Raji (cell line): ENCODE measurements around the gene GNG11.

ENCODE experiments used
- POLR2A ChIP-seq: IDR thresholded peaks from 2 replicates; pipeline ENCODE4 v1.6.1; 2011; ENCODE audit warnings: low read depth, low read length, control low read depth; ENCODE audit not compliant: insufficient read depth

The GNG11 gene

GRCh38 chr7:93921607-93922566 is at the start of gene GNG11:
Gene GNG11, plus strand, starts transcription at chr7:93921735. Its CDS starts 403 bp downstream, at chr7:93922138.
- no peak for TF ChIP-seq POLR2A

- TF ChIP-seq POLR2A = no peak
Measured at GRCh38 chr7:93873998-93874574, 47.4 kb upstream of the GNG11 start.

GRCh38 chr7:93877742-93878141 is 43.8 kb upstream of the GNG11 start:
- no peak for TF ChIP-seq POLR2A

- TF ChIP-seq POLR2A = no peak
Measured at GRCh38 chr7:93879356-93879755, 42.2 kb upstream of the GNG11 start.

- no peak for TF ChIP-seq POLR2A
Measured at GRCh38 chr7:93882468-93882867, 39.1 kb upstream of the GNG11 start.

GRCh38 chr7:93883078-93883916 is 38.2 kb upstream of the GNG11 start:
- TF ChIP-seq POLR2A = no peak

GRCh38 chr7:93883917-93884345 is 37.6 kb upstream of the GNG11 start:
- TF ChIP-seq POLR2A = no peak

- TF ChIP-seq POLR2A = no peak
Measured at GRCh38 chr7:93884541-93884940, 37.0 kb upstream of the GNG11 start.

- no peak for TF ChIP-seq POLR2A
Measured at GRCh38 chr7:93889261-93889660, 32.3 kb upstream of the GNG11 start.

- TF ChIP-seq POLR2A = no peak
Measured at GRCh38 chr7:93890041-93890463, 31.5 kb upstream of the GNG11 start.

- no peak for TF ChIP-seq POLR2A
Measured at GRCh38 chr7:93890464-93891068, 31.0 kb upstream of the GNG11 start, which contains the start of gene TFPI2. Gene TFPI2, minus strand, starts transcription at chr7:93890753. Its CDS starts 75 bp downstream, at chr7:93890678.

GRCh38 chr7:93894426-93894825 is 27.1 kb upstream of the GNG11 start:
- TF ChIP-seq POLR2A = no peak

- TF ChIP-seq POLR2A = no peak
Measured at GRCh38 chr7:93894966-93895640, 26.4 kb upstream of the GNG11 start.
